NT2/D1 (cell line): ENCODE results near the gene ZNF688.

Experiments used
- SUZ12 ChIP-seq: IDR thresholded peaks from 2 replicates; pipeline ENCODE4 v1.6.1; 2011; ENCODE audit not compliant: insufficient read length, insufficient read depth; ENCODE audit errors: extremely low read depth
- YY1 ChIP-seq: IDR thresholded peaks from 2 replicates; pipeline ENCODE4 v1.6.1; 2011; ENCODE audit not compliant: insufficient read length, insufficient read depth
- ZNF274 ChIP-seq: IDR thresholded peaks from 2 replicates; pipeline ENCODE4 v1.6.1; 2011; ENCODE audit warnings: mild to moderate bottlenecking, low read depth, low read length

- TF ChIP-seq ZNF274: no peak
- TF ChIP-seq SUZ12: no peak
- no peak for TF ChIP-seq YY1
Observed at GRCh38 chr16:30565526-30565925, 6.0 kb downstream of the ZNF688 start.
